HFFc6 (cell line): ENCODE measurements around the gene UBAC2. TPM values are rescaled to one million over a fixed set of nuclear protein-coding genes. Genes with fewer than 3 reads are reported as not detected.
A peak's percentile ranks its signal among the peaks of the same experiment; 100 is the strongest.

ENCODE experiments used
- DNase-seq: peaks from one replicate; pipeline ENCODE4 v3.0.0-alpha.2; 2018
- H3K27ac Mint-ChIP-seq: 2 replicates; pipeline ENCODE4 v1.8.0; 2020; ENCODE audit warnings: mild to moderate bottlenecking, mixed read lengths
- H3K27me3 Mint-ChIP-seq: 2 replicates; pipeline ENCODE4 v1.8.0; 2021; ENCODE audit warnings: mild to moderate bottlenecking, moderate library complexity, mixed read lengths; ENCODE audit not compliant: insufficient read depth
- H3K36me3 Mint-ChIP-seq: 2 replicates; pipeline ENCODE4 v1.8.0; 2021; ENCODE audit warnings: low read depth, mixed read lengths
- H3K4me1 Mint-ChIP-seq: 2 replicates; pipeline ENCODE4 v1.8.0; 2020; ENCODE audit warnings: low read depth, mixed read lengths
- H3K4me3 Mint-ChIP-seq: 2 replicates; pipeline ENCODE4 v1.8.0; 2020; ENCODE audit warnings: mild to moderate bottlenecking, moderate library complexity, mixed read lengths
- H3K9me3 Mint-ChIP-seq: 2 replicates; pipeline ENCODE4 v1.8.0; 2020; ENCODE audit warnings: mild to moderate bottlenecking, mixed read lengths
- total RNA-seq, 6 experiments: library from RNA; stranded (reverse); fragmentation: NEBNext Ultra II Directional; extraction: Animal tissue kit (Norgen Biotek cat#: 25700); gene quantifications; 2 replicates in 1 of 6; 3 replicates in 5 of 6; pipeline ENCODE4 v1.2.3, GENCODE V29; 2021
- TF ChIP-seq, protein P1 (sequence below): fragments of 200-600 bp; sonication (generic); IDR thresholded peaks from 2 replicates; pipeline ENCODE4 v1.5.0; 2021; ENCODE audit warnings: antibody characterized with exemption, mild to moderate bottlenecking

Gene UBAC2
- total RNA-seq, 6 experiments from 2014 or later: 38.8 to 53.5 (median 46.4) TPM

DNA sequence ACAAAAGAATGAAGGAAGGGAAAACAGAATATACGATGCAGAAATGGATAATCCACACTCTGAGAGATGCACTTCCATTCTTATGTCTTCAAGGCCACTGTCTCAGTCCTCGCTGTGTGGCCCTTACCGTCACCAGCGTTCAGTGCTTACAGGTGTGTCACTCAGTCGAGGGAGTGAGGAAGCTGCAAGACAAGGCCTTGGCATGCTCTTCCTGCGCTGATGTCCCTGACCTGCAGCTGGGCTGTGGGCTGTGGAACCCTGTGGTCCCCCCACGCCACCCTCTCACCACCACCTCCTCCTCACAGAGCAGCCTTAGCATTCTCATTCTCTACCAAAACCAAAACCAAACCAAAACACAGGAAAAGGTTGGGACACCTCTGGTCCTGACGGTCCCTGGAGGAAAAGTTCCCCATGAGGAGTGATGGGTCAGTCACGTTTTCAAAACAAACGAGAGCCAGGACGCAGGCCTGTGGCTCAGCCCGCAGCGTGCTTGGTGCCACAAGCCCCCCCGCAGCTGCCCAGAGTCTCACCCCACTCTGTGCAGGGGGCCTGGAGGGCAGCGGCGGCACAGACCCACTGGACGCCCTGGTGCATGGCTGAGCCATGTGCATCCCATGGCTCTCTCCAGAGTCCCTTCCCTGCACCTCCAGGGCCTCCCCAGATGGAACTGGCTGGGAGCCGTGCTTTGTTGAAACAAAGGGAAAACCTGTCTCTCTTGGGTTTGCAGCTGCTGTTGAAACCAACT lies 154.8 kb downstream of the UBAC2 start:
- Mint-ChIP-seq H3K4me3 (no peak overlapping the region), H3K27ac (no peak overlapping the region), H3K4me1 (peaks cover 59% of the 10 kb centered on the region), H3K36me3 (peaks cover 50% of the 10 kb centered on the region), H3K27me3 (peaks cover 8% of the 10 kb centered on the region), H3K9me3 (no peaks in the 10 kb centered on the region)
- TF ChIP-seq, protein P1, sequence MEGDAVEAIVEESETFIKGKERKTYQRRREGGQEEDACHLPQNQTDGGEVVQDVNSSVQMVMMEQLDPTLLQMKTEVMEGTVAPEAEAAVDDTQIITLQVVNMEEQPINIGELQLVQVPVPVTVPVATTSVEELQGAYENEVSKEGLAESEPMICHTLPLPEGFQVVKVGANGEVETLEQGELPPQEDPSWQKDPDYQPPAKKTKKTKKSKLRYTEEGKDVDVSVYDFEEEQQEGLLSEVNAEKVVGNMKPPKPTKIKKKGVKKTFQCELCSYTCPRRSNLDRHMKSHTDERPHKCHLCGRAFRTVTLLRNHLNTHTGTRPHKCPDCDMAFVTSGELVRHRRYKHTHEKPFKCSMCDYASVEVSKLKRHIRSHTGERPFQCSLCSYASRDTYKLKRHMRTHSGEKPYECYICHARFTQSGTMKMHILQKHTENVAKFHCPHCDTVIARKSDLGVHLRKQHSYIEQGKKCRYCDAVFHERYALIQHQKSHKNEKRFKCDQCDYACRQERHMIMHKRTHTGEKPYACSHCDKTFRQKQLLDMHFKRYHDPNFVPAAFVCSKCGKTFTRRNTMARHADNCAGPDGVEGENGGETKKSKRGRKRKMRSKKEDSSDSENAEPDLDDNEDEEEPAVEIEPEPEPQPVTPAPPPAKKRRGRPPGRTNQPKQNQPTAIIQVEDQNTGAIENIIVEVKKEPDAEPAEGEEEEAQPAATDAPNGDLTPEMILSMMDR: no peak
- DNase-seq: no peak

DNA sequence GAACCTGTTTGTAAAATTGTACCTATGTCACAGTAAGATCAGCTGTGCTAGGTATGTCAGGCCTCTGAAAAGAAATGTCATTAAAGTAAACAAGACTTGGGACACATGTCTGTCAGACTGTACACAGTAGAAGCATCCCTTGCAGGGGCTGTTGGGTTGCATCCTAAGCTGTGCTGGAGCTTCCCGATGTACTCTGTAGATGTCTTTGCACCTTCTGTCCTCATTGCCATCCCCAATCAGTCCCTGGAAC lies 155.3 kb downstream of the UBAC2 start:
- DNase-seq: no peak
- peaks cover 54% of the 10 kb centered on the region for H3K36me3 Mint-ChIP-seq
- no peak overlapping the region for H3K4me3 Mint-ChIP-seq
- TF ChIP-seq, protein P1: no peak
- H3K9me3 Mint-ChIP-seq: no peaks in the 10 kb centered on the region
- peaks cover 59% of the 10 kb centered on the region for H3K4me1 Mint-ChIP-seq
- H3K27me3 Mint-ChIP-seq: peaks cover 8% of the 10 kb centered on the region
- H3K27ac Mint-ChIP-seq: peak overlapping the region; percentile 92; the same call in 1 of the 2 replicates

DNA sequence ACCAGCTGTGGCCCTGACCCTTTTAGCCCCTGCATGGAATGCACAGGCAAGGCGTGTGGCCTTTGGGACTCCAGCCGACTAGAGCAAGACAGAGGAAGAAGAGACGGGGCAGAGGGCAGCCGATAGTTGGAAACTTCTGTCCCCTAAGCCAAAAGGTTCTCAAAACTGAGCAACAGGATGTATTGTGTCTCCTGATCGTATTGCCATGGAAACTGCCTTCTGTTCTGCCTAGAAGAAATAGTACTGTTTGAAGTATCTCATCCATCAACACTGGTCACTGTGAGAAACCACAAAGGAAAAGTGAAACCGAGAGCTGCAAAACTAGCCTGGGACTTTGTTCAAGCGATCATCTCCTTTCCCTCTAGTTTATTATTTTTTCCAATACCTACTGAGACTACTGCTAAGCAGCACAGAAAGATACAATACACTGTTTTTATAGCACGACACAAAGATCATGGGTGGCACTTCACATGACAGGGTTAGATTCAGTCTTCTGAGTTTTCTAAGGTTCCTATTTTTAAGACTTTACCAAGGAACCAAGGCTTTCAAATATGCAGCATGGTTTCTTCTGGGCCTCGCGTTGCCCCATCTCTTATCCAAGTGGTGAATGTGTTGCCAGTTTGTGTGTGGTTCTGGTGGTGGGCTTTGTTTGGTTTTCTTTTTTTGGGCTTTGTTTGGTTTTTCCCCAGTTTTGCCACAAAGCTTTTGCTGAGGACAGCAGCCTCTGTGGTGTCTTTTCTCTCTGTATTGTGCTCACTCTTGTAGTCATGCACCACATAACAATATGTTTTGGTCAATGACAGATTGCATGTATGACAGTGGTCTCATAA lies 155.8 kb downstream of the UBAC2 start:
- peak overlapping the region; percentile 92 for H3K27ac Mint-ChIP-seq
- peaks cover 8% of the 10 kb centered on the region for H3K27me3 Mint-ChIP-seq
- peaks cover 59% of the 10 kb centered on the region for H3K4me1 Mint-ChIP-seq
- TF ChIP-seq, protein P1: no peak
- no peaks in the 10 kb centered on the region for H3K9me3 Mint-ChIP-seq
- DNase-seq: no peak
- H3K36me3 Mint-ChIP-seq: peaks cover 54% of the 10 kb centered on the region
- H3K4me3 Mint-ChIP-seq: peak overlapping the region; percentile 62

- H3K36me3 Mint-ChIP-seq: peaks cover 48% of the 10 kb centered on the region
- peak overlapping the region; percentile 92 for H3K27ac Mint-ChIP-seq
- DNase-seq: peak; percentile 84
These were observed 156.5 kb downstream of the UBAC2 start for GRCh38 chr13:99357131-99357596.

DNA sequence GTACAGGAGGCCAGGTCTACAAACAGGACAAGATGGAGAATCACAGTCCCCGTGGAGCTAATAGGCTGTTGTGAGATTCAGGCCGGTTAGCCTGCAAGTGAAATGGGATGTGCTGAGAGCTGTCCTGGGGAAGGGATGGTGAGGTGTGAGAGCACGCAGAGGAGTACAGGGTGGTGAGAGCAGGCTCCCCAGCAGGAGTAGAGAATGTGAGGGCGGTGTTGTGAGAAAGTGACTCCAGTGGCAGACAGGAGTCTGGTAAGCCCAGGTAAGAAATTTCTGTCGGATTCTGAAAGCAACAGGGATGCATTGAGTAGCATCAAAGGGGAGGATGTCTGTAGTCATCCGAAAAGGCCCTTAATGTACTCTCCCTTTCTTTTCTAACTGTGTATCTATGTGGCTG lies 157.3 kb downstream of the UBAC2 start:
- H3K4me1 Mint-ChIP-seq: peaks cover 52% of the 10 kb centered on the region
- no peaks in the 10 kb centered on the region for H3K9me3 Mint-ChIP-seq
- H3K4me3 Mint-ChIP-seq: peak overlapping the region; percentile 9
- peaks cover 44% of the 10 kb centered on the region for H3K36me3 Mint-ChIP-seq
- peak overlapping the region; percentile 92 for H3K27ac Mint-ChIP-seq
- TF ChIP-seq, protein P1: no peak
- no peak for DNase-seq
- peaks cover 8% of the 10 kb centered on the region for H3K27me3 Mint-ChIP-seq

More at GRCh38 chr13:99357131-99357596, 156.5 kb downstream of the UBAC2 start:
- H3K27me3 Mint-ChIP-seq: peaks cover 8% of the 10 kb centered on the region
- peak overlapping the region; percentile 62 for H3K4me3 Mint-ChIP-seq
- TF ChIP-seq, protein P1: no peak
- H3K4me1 Mint-ChIP-seq: peaks cover 59% of the 10 kb centered on the region
- H3K9me3 Mint-ChIP-seq: no peaks in the 10 kb centered on the region
